HG03558 (cell line): Measurements from ENCODE around the gene ZNF485.

ENCODE experiments used
- ATAC-seq: cut with Tn5 transposase; IDR thresholded peaks from one replicate; pipeline ENCODE4 v1.9.1; 2021; ENCODE audit warnings: moderate number of reproducible peaks; ENCODE audit not compliant: unreplicated experiment; ENCODE audit errors: extremely low read depth

Gene ZNF485

GRCh38 chr10:43666552-43666951 lies 60.3 kb downstream of the ZNF485 start:
- no peak for ATAC-seq

GRCh38 chr10:43667317-43667731 lies 61.1 kb downstream of the ZNF485 start:
- ATAC-seq, result no peak
